Smooth muscle cell (in vitro differentiated cells): ENCODE measurements around the gene POC1A. TPM values are rescaled to one million over a fixed set of nuclear protein-coding genes. Genes with fewer than 3 reads are reported as not detected.

Experiments
- DNase-seq: peaks from one replicate; lab custom pipeline; 2025; ENCODE audit not compliant: unreplicated experiment; lab: John Stamatoyannopoulos, UW
- H2AFZ ChIP-seq: fragments of 200-600 bp; sonication (generic); 2 replicates; pipeline ENCODE4 v1.6.0; 2016; ENCODE audit warnings: antibody characterized with exemption, low read depth, mild to moderate bottlenecking
- H3F3A ChIP-seq: fragments of 200-600 bp; sonication (generic); 2 replicates; pipeline ENCODE4 v1.6.0; 2017; ENCODE audit warnings: antibody characterized with exemption, low read depth
- H3K27ac ChIP-seq: fragments of 200-600 bp; sonication (generic); 2 replicates; pipeline ENCODE4 v1.5.1; 2016; ENCODE audit warnings: low read depth, mild to moderate bottlenecking
- H3K27me3 ChIP-seq: fragments of 200-600 bp; sonication (generic); 2 replicates; pipeline ENCODE4 v1.6.1; 2016; ENCODE audit warnings: low read depth, mild to moderate bottlenecking
- H3K36me3 ChIP-seq: fragments of 200-600 bp; sonication (generic); 2 replicates; pipeline ENCODE4 v1.5.1; 2016; ENCODE audit warnings: low read depth
- H3K4me1 ChIP-seq: fragments of 200-600 bp; sonication (generic); 2 replicates; pipeline ENCODE4 v1.5.1; 2016; ENCODE audit warnings: low read depth
- H3K4me2 ChIP-seq: fragments of 200-600 bp; sonication (generic); 2 replicates; pipeline ENCODE4 v1.6.0; 2016; ENCODE audit warnings: mild to moderate bottlenecking
- H3K4me3 ChIP-seq: fragments of 200-600 bp; sonication (generic); 2 replicates; pipeline ENCODE4 v1.5.1; 2016; ENCODE audit warnings: mild to moderate bottlenecking
- H3K79me2 ChIP-seq: fragments of 200-600 bp; sonication (generic); 2 replicates; pipeline ENCODE4 v1.6.0; 2016; ENCODE audit warnings: low read depth, mild to moderate bottlenecking
- H3K9ac ChIP-seq: fragments of 200-600 bp; sonication (generic); 2 replicates; pipeline ENCODE4 v1.6.0; 2016; ENCODE audit warnings: low read depth
- H3K9me3 ChIP-seq: fragments of 200-600 bp; sonication (generic); replicated peaks from 2 replicates; pipeline ENCODE4 v1.5.1; 2016; ENCODE audit warnings: low read depth
- H4K20me1 ChIP-seq: fragments of 200-600 bp; sonication (generic); 2 replicates; pipeline ENCODE4 v1.6.0; 2016; ENCODE audit warnings: low read depth
- WGBS: methylation state at CpG from one replicate; pipeline ENCODE4 v1.1.7; 2016; ENCODE audit warnings: low lambda C conversion rate; 5-methylcytosine and 5-hydroxymethylcytosine counted together
- polyA plus RNA-seq: library from polyadenylated mRNA; unstranded; fragments of >200 nt; fragmentation: Nextera tagmentation; extraction: Ambion mirVana; gene quantifications from 2 replicates; pipeline ENCODE4 v1.2.1, GENCODE V29; 2016
- total RNA-seq: library from RNA; depleted of rRNA; stranded (reverse); fragments of >200 nt; gene quantifications from 2 replicates; pipeline ENCODE4 v1.2.3, GENCODE V29; 2014
- TF ChIP-seq, protein P1 (sequence below): fragments of 200-600 bp; sonication (generic); IDR thresholded peaks from 2 replicates; pipeline ENCODE4 v1.5.1; 2017; ENCODE audit warnings: borderline replicate concordance, mild to moderate bottlenecking, antibody characterized with exemption; ENCODE audit not compliant: insufficient read depth, poor library complexity, severe bottlenecking

Gene POC1A
- total and polyA plus RNA-seq, 2 experiments from 2014 or later = 1.8 to 7.9 TPM

GRCh38 chr3:52097851-52098507, 56.2 kb downstream of the POC1A start:
- H3K9me3 ChIP-seq = peaks cover 5% of the 10 kb centered on the region
- no peak overlapping the region for H3K4me3 ChIP-seq
- no peak overlapping the region for H3K4me2 ChIP-seq
- H3K9ac ChIP-seq = no peak overlapping the region
- no peak for DNase-seq
- H3K79me2 ChIP-seq = no peaks in the 10 kb centered on the region
- H3K36me3 ChIP-seq = no peaks in the 10 kb centered on the region
- H2AFZ ChIP-seq = no peak overlapping the region
- peaks cover 11% of the 10 kb centered on the region for H3F3A ChIP-seq
- peaks cover 5% of the 10 kb centered on the region for H3K4me1 ChIP-seq
- no peaks in the 10 kb centered on the region for H4K20me1 ChIP-seq
- TF ChIP-seq, protein P1, sequence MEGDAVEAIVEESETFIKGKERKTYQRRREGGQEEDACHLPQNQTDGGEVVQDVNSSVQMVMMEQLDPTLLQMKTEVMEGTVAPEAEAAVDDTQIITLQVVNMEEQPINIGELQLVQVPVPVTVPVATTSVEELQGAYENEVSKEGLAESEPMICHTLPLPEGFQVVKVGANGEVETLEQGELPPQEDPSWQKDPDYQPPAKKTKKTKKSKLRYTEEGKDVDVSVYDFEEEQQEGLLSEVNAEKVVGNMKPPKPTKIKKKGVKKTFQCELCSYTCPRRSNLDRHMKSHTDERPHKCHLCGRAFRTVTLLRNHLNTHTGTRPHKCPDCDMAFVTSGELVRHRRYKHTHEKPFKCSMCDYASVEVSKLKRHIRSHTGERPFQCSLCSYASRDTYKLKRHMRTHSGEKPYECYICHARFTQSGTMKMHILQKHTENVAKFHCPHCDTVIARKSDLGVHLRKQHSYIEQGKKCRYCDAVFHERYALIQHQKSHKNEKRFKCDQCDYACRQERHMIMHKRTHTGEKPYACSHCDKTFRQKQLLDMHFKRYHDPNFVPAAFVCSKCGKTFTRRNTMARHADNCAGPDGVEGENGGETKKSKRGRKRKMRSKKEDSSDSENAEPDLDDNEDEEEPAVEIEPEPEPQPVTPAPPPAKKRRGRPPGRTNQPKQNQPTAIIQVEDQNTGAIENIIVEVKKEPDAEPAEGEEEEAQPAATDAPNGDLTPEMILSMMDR = no peak
- no peaks in the 10 kb centered on the region for H3K27me3 ChIP-seq
- peak overlapping the region; percentile 46 for H3K27ac ChIP-seq
- 56% methylated on average over 2 of the region's 2 CpGs for WGBS

GRCh38 chr3:52095990-52096775, 58.0 kb downstream of the POC1A start:
- H3K27ac ChIP-seq = no peak overlapping the region
- DNase-seq = no peak
- TF ChIP-seq, protein P1 = no peak
- H2AFZ ChIP-seq = no peak overlapping the region
- WGBS = 97% methylated on average over 8 of the region's 8 CpGs
- H3K27me3 ChIP-seq = no peaks in the 10 kb centered on the region
- H3K4me2 ChIP-seq = no peak overlapping the region
- no peak overlapping the region for H3K4me3 ChIP-seq
- H3K9ac ChIP-seq = no peak overlapping the region
- H3K79me2 ChIP-seq = no peaks in the 10 kb centered on the region
- H3K9me3 ChIP-seq = no peaks in the 10 kb centered on the region
- no peaks in the 10 kb centered on the region for H4K20me1 ChIP-seq
- peaks cover 9% of the 10 kb centered on the region for H3K4me1 ChIP-seq
- peaks cover 15% of the 10 kb centered on the region for H3F3A ChIP-seq
- no peaks in the 10 kb centered on the region for H3K36me3 ChIP-seq

GRCh38 chr3:52094571-52095485, 59.4 kb downstream of the POC1A start:
- no peak overlapping the region for H3K4me2 ChIP-seq
- no peaks in the 10 kb centered on the region for H4K20me1 ChIP-seq
- no peaks in the 10 kb centered on the region for H3K27me3 ChIP-seq
- no peak overlapping the region for H3K9ac ChIP-seq
- H3K9me3 ChIP-seq = no peaks in the 10 kb centered on the region
- H3K4me3 ChIP-seq = no peak overlapping the region
- no peak overlapping the region for H2AFZ ChIP-seq
- TF ChIP-seq, protein P1 = no peak
- no peak for DNase-seq
- WGBS = 97% methylated on average over 11 of the region's 11 CpGs
- no peaks in the 10 kb centered on the region for H3K36me3 ChIP-seq
- H3K79me2 ChIP-seq = no peaks in the 10 kb centered on the region
- peaks cover 17% of the 10 kb centered on the region for H3F3A ChIP-seq
- H3K27ac ChIP-seq = no peak overlapping the region
- H3K4me1 ChIP-seq = peaks cover 18% of the 10 kb centered on the region
